Measurements from ENCODE around the gene COMTD1. TPM values are rescaled to one million over a fixed set of nuclear protein-coding genes. Genes with fewer than 3 reads are reported as not detected.

Gene COMTD1
- total and polyA plus RNA-seq, 2 of the 13 experiments (the other 11 are each of a cell fraction or from before 2014, with no cell fraction given), result 11.8 to 18.4 TPM

DNA sequence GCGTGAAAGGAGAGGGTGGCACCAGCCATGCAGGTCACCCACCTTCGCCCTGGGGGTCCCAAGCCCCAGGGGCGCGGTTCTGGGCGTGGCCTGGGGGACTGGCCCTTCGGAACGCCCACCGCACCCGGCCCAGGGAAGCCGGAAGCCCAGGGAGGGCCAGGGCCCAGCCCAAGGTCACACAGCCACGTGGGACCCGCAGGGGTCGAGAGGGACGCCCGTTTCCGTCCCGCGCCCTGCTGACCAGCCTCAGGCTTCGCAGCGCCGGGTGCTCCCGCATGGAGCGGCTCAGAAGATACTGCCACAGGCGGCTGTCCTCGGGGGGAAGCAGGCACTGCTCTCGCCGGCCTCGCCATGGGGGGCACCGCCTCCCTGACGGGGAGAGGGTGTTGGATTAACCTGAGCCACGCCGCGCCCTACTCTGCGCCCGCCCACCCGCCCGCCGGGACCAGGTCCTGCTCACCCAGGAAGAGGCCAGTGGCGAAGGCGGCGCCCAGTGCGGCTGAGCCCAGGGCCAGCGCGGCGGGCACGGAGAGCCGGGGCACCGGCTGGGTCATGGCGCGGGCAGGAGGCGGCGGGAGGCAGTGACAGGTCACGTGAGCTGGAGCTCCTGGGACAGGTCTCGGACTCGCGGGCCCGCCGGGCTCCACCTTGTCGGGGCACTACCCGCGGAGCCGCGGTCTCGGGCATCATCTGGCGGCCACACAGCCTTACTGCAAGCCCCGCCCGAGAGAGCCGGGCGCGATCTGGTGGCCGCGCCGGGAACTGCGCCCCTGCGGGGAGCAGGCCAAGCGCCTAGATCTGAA, at the start of gene COMTD1 (continued):
- TF ChIP-seq CHD4 (IDR thresholded peaks at IDR 0.05; ENCODE audit: borderline replicate concordance, low read length) (no peak), ZNF331 (CRISPR knock-in tag; IDR thresholded peaks at IDR 0.05) (peak; percentile 12; the same call in 1 of the 2 replicates), CEBPG (CRISPR knock-in tag; IDR thresholded peaks at IDR 0.05) (0 out of 2 replicates have a peak, but pooled peaks have one; percentile 20), ZNF431 (CRISPR knock-in tag; IDR thresholded peaks at IDR 0.05; ENCODE audit: borderline replicate concordance, low read depth) (0 out of 2 replicates have a peak, but pooled peaks have one; percentile 60), STAT5B (CRISPR knock-in tag; IDR thresholded peaks at IDR 0.05) (no peak), SMAD3 (CRISPR knock-in tag; IDR thresholded peaks at IDR 0.05) (no peak), ZNF841 (CRISPR knock-in tag; IDR thresholded peaks at IDR 0.05; ENCODE audit: borderline replicate concordance) (no peak), LCORL (IDR thresholded peaks at IDR 0.05) (no peak), LCORL (CRISPR knock-in tag; IDR thresholded peaks at IDR 0.05) (peak; percentile 86), ZNF563 (CRISPR knock-in tag; IDR thresholded peaks at IDR 0.05) (no peak; the same call in 1 of the 2 replicates), RAD51 (IDR thresholded peaks at IDR 0.05; ENCODE audit: borderline replicate concordance) (peak; percentile 64), ZNF558 (CRISPR knock-in tag; IDR thresholded peaks at IDR 0.05; ENCODE audit: borderline replicate concordance) (peak; percentile 85; the same call in 1 of the 2 replicates), SP2 (CRISPR knock-in tag; IDR thresholded peaks at IDR 0.05) (no peak), TRIM24 (CRISPR knock-in tag; IDR thresholded peaks at IDR 0.05) (no peak), REXO4 (CRISPR knock-in tag; IDR thresholded peaks at IDR 0.05; ENCODE audit: borderline replicate concordance) (no peak), CENPT (CRISPR knock-in tag; IDR thresholded peaks at IDR 0.05; ENCODE audit: low read depth) (0 out of 2 replicates have a peak, but pooled peaks have one; percentile 38), JUNB (CRISPR knock-in tag; IDR thresholded peaks at IDR 0.05; ENCODE audit: borderline replicate concordance) (no peak), TOE1 (CRISPR knock-in tag; IDR thresholded peaks at IDR 0.05) (no peak), ZNF543 (CRISPR knock-in tag; IDR thresholded peaks at IDR 0.05) (no peak), HCFC1 (IDR thresholded peaks at IDR 0.05; ENCODE audit: low read depth, low read length) (no peak), ZNF451 (CRISPR knock-in tag; IDR thresholded peaks at IDR 0.05) (no peak)
- TF ChIP-seq, protein P1, sequence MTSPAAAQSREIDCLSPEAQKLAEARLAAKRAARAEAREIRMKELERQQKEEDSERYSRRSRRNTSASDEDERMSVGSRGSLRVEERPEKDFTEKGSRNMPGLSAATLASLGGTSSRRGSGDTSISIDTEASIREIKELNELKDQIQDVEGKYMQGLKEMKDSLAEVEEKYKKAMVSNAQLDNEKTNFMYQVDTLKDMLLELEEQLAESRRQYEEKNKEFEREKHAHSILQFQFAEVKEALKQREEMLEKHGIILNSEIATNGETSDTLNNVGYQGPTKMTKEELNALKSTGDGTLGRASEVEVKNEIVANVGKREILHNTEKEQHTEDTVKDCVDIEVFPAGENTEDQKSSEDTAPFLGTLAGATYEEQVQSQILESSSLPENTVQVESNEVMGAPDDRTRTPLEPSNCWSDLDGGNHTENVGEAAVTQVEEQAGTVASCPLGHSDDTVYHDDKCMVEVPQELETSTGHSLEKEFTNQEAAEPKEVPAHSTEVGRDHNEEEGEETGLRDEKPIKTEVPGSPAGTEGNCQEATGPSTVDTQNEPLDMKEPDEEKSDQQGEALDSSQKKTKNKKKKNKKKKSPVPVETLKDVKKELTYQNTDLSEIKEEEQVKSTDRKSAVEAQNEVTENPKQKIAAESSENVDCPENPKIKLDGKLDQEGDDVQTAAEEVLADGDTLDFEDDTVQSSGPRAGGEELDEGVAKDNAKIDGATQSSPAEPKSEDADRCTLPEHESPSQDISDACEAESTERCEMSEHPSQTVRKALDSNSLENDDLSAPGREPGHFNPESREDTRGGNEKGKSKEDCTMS (CRISPR knock-in tag; conservative IDR thresholded peaks at IDR 0.05), result 0 out of 2 replicates have a peak, but pooled peaks have one; percentile 57
- TF ChIP-seq, protein P2, sequence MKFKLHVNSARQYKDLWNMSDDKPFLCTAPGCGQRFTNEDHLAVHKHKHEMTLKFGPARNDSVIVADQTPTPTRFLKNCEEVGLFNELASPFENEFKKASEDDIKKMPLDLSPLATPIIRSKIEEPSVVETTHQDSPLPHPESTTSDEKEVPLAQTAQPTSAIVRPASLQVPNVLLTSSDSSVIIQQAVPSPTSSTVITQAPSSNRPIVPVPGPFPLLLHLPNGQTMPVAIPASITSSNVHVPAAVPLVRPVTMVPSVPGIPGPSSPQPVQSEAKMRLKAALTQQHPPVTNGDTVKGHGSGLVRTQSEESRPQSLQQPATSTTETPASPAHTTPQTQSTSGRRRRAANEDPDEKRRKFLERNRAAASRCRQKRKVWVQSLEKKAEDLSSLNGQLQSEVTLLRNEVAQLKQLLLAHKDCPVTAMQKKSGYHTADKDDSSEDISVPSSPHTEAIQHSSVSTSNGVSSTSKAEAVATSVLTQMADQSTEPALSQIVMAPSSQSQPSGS (CRISPR knock-in tag; IDR thresholded peaks at IDR 0.05), result peak; percentile 32; the same call in 1 of the 2 replicates
- TF ChIP-seq, protein P3, sequence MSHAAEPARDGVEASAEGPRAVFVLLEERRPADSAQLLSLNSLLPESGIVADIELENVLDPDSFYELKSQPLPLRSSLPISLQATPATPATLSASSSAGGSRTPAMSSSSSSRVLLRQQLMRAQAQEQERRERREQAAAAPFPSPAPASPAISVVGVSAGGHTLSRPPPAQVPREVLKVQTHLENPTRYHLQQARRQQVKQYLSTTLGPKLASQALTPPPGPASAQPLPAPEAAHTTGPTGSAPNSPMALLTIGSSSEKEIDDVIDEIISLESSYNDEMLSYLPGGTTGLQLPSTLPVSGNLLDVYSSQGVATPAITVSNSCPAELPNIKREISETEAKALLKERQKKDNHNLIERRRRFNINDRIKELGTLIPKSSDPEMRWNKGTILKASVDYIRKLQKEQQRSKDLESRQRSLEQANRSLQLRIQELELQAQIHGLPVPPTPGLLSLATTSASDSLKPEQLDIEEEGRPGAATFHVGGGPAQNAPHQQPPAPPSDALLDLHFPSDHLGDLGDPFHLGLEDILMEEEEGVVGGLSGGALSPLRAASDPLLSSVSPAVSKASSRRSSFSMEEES (CRISPR knock-in tag; IDR thresholded peaks at IDR 0.05), result 0 out of 2 replicates have a peak, but pooled peaks have one; percentile 31
- TF ChIP-seq, protein P4, sequence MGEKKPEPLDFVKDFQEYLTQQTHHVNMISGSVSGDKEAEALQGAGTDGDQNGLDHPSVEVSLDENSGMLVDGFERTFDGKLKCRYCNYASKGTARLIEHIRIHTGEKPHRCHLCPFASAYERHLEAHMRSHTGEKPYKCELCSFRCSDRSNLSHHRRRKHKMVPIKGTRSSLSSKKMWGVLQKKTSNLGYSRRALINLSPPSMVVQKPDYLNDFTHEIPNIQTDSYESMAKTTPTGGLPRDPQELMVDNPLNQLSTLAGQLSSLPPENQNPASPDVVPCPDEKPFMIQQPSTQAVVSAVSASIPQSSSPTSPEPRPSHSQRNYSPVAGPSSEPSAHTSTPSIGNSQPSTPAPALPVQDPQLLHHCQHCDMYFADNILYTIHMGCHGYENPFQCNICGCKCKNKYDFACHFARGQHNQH (CRISPR knock-in tag; IDR thresholded peaks at IDR 0.05), result no peak; the same call in 1 of the 2 replicates
